Loucy (cell line): ENCODE measurements around the gene ZDHHC7.

Experiments used
- EZH2phosphoT487 ChIP-seq: fragments of 200-600 bp; IDR thresholded peaks from 2 replicates; pipeline ENCODE4 v1.6.1; 2018; ENCODE audit warnings: antibody characterized with exemption, mild to moderate bottlenecking, moderate library complexity, borderline replicate concordance
- TF ChIP-seq, protein P1 (sequence below): fragments of 200-600 bp; sonication (generic); conservative IDR thresholded peaks from 2 replicates; pipeline ENCODE4 v1.5.1; 2014; ENCODE audit warnings: mild to moderate bottlenecking, antibody characterized with exemption, low read length

- TF ChIP-seq, protein P1, sequence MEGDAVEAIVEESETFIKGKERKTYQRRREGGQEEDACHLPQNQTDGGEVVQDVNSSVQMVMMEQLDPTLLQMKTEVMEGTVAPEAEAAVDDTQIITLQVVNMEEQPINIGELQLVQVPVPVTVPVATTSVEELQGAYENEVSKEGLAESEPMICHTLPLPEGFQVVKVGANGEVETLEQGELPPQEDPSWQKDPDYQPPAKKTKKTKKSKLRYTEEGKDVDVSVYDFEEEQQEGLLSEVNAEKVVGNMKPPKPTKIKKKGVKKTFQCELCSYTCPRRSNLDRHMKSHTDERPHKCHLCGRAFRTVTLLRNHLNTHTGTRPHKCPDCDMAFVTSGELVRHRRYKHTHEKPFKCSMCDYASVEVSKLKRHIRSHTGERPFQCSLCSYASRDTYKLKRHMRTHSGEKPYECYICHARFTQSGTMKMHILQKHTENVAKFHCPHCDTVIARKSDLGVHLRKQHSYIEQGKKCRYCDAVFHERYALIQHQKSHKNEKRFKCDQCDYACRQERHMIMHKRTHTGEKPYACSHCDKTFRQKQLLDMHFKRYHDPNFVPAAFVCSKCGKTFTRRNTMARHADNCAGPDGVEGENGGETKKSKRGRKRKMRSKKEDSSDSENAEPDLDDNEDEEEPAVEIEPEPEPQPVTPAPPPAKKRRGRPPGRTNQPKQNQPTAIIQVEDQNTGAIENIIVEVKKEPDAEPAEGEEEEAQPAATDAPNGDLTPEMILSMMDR: no peak
- TF ChIP-seq EZH2phosphoT487: no peak
These were observed 8.7 kb downstream of the ZDHHC7 start for GRCh38 chr16:85002608-85003007.
